Left ventricle myocardium inferior (tissue), 1 donor: ENCODE measurements around the gene LRRC41. TPM values are rescaled to one million over a fixed set of nuclear protein-coding genes. Genes with fewer than 3 reads are reported as not detected.
A peak's percentile ranks its signal among the peaks of the same experiment; 100 is the strongest.
"Not testable (repeated sequence)": the region's sequence is repeated elsewhere in the genome, so short reads cannot be mapped to it uniquely, and the experiment has no call there.

Experiments
- DNase-seq: peaks from one replicate; pipeline ENCODE4 v3.0.0-alpha.2; 2020
- H3K27ac ChIP-seq: fragments of 200-600 bp; replicated peaks from 2 replicates; pipeline ENCODE4 v1.8.0; 2021
- H3K27me3 ChIP-seq: fragments of 200-600 bp; 2 replicates; pipeline ENCODE4 v1.8.0; 2021; ENCODE audit warnings: low read depth
- H3K36me3 ChIP-seq: fragments of 200-600 bp; 2 replicates; pipeline ENCODE4 v1.8.0; 2021
- H3K4me1 ChIP-seq: fragments of 200-600 bp; 2 replicates; pipeline ENCODE4 v1.8.0; 2021
- H3K4me3 ChIP-seq: fragments of 200-600 bp; 2 replicates; pipeline ENCODE4 v1.8.0; 2021; ENCODE audit warnings: mild to moderate bottlenecking, moderate library complexity
- H3K9me3 ChIP-seq: fragments of 200-600 bp; replicated peaks from 2 replicates; pipeline ENCODE4 v1.8.0; 2021
- CTCF ChIP-seq: fragments of 200-600 bp; IDR thresholded peaks from 2 replicates; pipeline ENCODE4 v1.8.0; 2021; ENCODE audit warnings: antibody characterized with exemption, mild to moderate bottlenecking, borderline replicate concordance
- intact Hi-C: fragments of 100-400 bp; cut with micrococcal nuclease; formaldehyde crosslinking; loops from one replicate; pipeline ENCODE4 v1.11.0; 2022
- total RNA-seq: library from RNA; stranded (reverse); fragmentation: NEBNext Ultra II Directional; extraction: Animal tissue kit (Norgen Biotek cat#: 25700); gene quantifications from one replicate; pipeline ENCODE4 v1.2.1, GENCODE V29; 2021
- donor health status: DM: no; HTN: yes; CAD: no; lungs with severe emphysema.

Gene LRRC41
- total RNA-seq, 1 donor from 2014 or later = 38.8 TPM

- no peak overlapping the region for H3K27ac ChIP-seq
- peaks cover 23% of the 10 kb centered on the region for H3K4me1 ChIP-seq
- H3K4me3 ChIP-seq = peak overlapping the region; percentile 77
- no peak for DNase-seq
- intact Hi-C loops = no loop called here
- TF ChIP-seq CTCF = no peak
- no peaks in the 10 kb centered on the region for H3K36me3 ChIP-seq
- no peaks in the 10 kb centered on the region for H3K9me3 ChIP-seq
- no peaks in the 10 kb centered on the region for H3K27me3 ChIP-seq
Observed at GRCh38 chr1:46248122-46248920, 55.1 kb downstream of the LRRC41 start.

GRCh38 chr1:46247436-46248121 is 55.8 kb downstream of the LRRC41 start, which contains the start of gene RAD54L:
TSS of gene RAD54L (plus strand) at chr1:46247763. CDS start at chr1:46248406, 643 bp downstream.
- DNase-seq = peak; percentile 98
- Histone ChIP-seq H3K27me3 (no peaks in the 10 kb centered on the region), H3K27ac (peak within 1 kb of the TSS; percentile 88), H3K9me3 (no peaks in the 10 kb centered on the region), H3K4me3 (peak within 1 kb of the TSS; percentile 77), H3K36me3 (no peaks in the 10 kb centered on the region), H3K4me1 (peaks cover 23% of the 10 kb centered on the region)
- TF ChIP-seq CTCF = no peak
- intact Hi-C loops = no loop called here

- intact Hi-C loops = no loop called here
- no peak for TF ChIP-seq CTCF
- H3K9me3 ChIP-seq = no peaks in the 10 kb centered on the region
- peaks cover 23% of the 10 kb centered on the region for H3K4me1 ChIP-seq
- no peaks in the 10 kb centered on the region for H3K36me3 ChIP-seq
- H3K27me3 ChIP-seq = no peaks in the 10 kb centered on the region
- H3K27ac ChIP-seq = peak overlapping the region; percentile 88
- H3K4me3 ChIP-seq = peak overlapping the region; percentile 77
- DNase-seq = peak; percentile 44
Observed at GRCh38 chr1:46246548-46247435, 56.6 kb downstream of the LRRC41 start.

GRCh38 chr1:46246136-46246535 is 57.3 kb downstream of the LRRC41 start:
- Histone ChIP-seq H3K4me1 (peaks cover 23% of the 10 kb centered on the region), H3K4me3 (peak overlapping the region; percentile 77), H3K27ac (peak overlapping the region; percentile 88)
- DNase-seq, H3K9me3 ChIP-seq, intact Hi-C loops, H3K36me3 ChIP-seq, H3K27me3 ChIP-seq: not testable (repeated sequence)

GRCh38 chr1:46244656-46245371 is 58.6 kb downstream of the LRRC41 start:
- Histone ChIP-seq H3K36me3 (no peaks in the 10 kb centered on the region), H3K27ac (peak overlapping the region; percentile 21), H3K27me3 (no peaks in the 10 kb centered on the region), H3K9me3 (no peaks in the 10 kb centered on the region), H3K4me1 (peaks cover 23% of the 10 kb centered on the region), H3K4me3 (no peak overlapping the region)
- DNase-seq = no peak
- peak; percentile 45 for TF ChIP-seq CTCF
- intact Hi-C loops = no loop called here

GRCh38 chr1:46243831-46244230 is 59.6 kb downstream of the LRRC41 start:
- H3K4me3 ChIP-seq, H3K36me3 ChIP-seq, intact Hi-C loops, H3K9me3 ChIP-seq, H3K27me3 ChIP-seq, DNase-seq, H3K27ac ChIP-seq: not testable (repeated sequence)
- peaks cover 23% of the 10 kb centered on the region for H3K4me1 ChIP-seq
